Thyroid gland (tissue), 4 donors: Measurements from ENCODE around the gene EVC.

Source experiments
- CTCF ChIP-seq, 6 experiments: fragments of 200-600 bp in 3 of 6; fragments of 450-650 bp in 3 of 6; sonication (generic) in 3 of 6; IDR thresholded peaks; one replicate each; pipeline ENCODE4 v1.5.1; 2016 to 2019; ENCODE audit warnings: antibody characterized with exemption in 6 of 6, mild to moderate bottlenecking in 2 of 6, inconsistent platforms in 1 of 6, moderate library complexity in 1 of 6
- POLR2A ChIP-seq, 2 donors: fragments of 450-650 bp; IDR thresholded peaks; one replicate each; pipeline ENCODE4 v1.6.1; 2017; ENCODE audit warnings: antibody characterized with exemption in 2 of 2, mild to moderate bottlenecking in 2 of 2, moderate library complexity in 1 of 2

- TF ChIP-seq CTCF (IDR thresholded peaks at IDR 0.05) = no peak
- TF ChIP-seq POLR2A (IDR thresholded peaks at IDR 0.05) = no peak
Observed at GRCh38 chr4:5788144-5788543, 77.1 kb downstream of the EVC start.
